ENCODE measurements around the gene ALOX5AP. TPM values are rescaled to one million over a fixed set of nuclear protein-coding genes. Genes with fewer than 3 reads are reported as not detected.

ALOX5AP gene
- total and polyA plus RNA-seq, 9 of the 15 experiments (the other 6 are each of a cell fraction or from before 2014, with no cell fraction given) = 0.31 TPM; not detected in 8

- intact Hi-C loops (cut with micrococcal nuclease) = no loop called here
- ChIA-PET POLR2A (interaction anchor here (0.6 kb wide), 1 partner anchor 80 kb away, joined by 3 read pairs; no protein-coding TSS in a partner anchor), CTCF (ENCODE audit: low intra/inter-chr PET ratio) (no interaction called here)
- no TSS peak for BruUV-seq (replicated peaks)
- Histone ChIP-seq H3K36me3 (ENCODE audit: control insufficient read depth, insufficient read depth, low read length) (no peaks in the 10 kb centered on the region), H2AFZ (ENCODE audit: low read depth, low read length) (no peak overlapping the region), H3K4me1 (replicated peaks in 1 of 2; ENCODE audit: control insufficient read depth in 2 of 2, insufficient read depth in 2 of 2, low read length in 2 of 2) (peaks cover 0 to 4% of the 10 kb centered on the region in 2 experiments; a peak in 3 of 5 replicates), H3K27me3 (ENCODE audit: control insufficient read depth in 2 of 2, insufficient read depth in 2 of 2, low read length in 2 of 2) (peaks cover 4 to 22% of the 10 kb centered on the region in 2 experiments; a peak in 4 of 5 replicates), H4K20me1 (replicated peaks; ENCODE audit: control insufficient read depth, insufficient read depth, low read length) (no peaks in the 10 kb centered on the region), H3K79me2 (ENCODE audit: control insufficient read depth, insufficient read depth, low read length) (no peaks in the 10 kb centered on the region), H3K4me3 (no peak overlapping the region), H3K9me1 (ENCODE audit: control insufficient read depth, insufficient read depth, low read length) (no peaks in the 10 kb centered on the region), H3K9ac (ENCODE audit: insufficient read depth in 1 of 2, low read depth in 2 of 2, low read length in 2 of 2) (no peak overlapping the region), H3K4me2 (ENCODE audit: insufficient read depth, low read length) (no peak overlapping the region), H3K27ac (ENCODE audit: extremely low read depth, low read depth, low read length) (no peak overlapping the region), H3K9me3 (replicated peaks; ENCODE audit: control insufficient read depth, insufficient read depth, low read depth, low read length) (no peaks in the 10 kb centered on the region)
- WGBS (ENCODE audit: insufficient coverage, low coverage, missing lambda C conversion rate) = 29% methylated on average over 1 of the region's 1 CpG
- TF ChIP-seq ZNF407 (IDR thresholded peaks at IDR 0.05; ENCODE audit: low read depth) = no peak
- no peak for TF ChIP-seq AFF1 (IDR thresholded peaks at IDR 0.05; ENCODE audit: low read depth in 1 of 2, partially characterized antibody in 2 of 2)
- no peak for TF ChIP-seq NONO (IDR thresholded peaks at IDR 0.05; ENCODE audit: low read depth in 2 of 2, low read length in 1 of 2)
- TF ChIP-seq ZNF277 (CRISPR knock-in tag; IDR thresholded peaks at IDR 0.05; ENCODE audit: borderline replicate concordance) = no peak
- TF ChIP-seq GABPB1 (CRISPR knock-in tag; IDR thresholded peaks at IDR 0.05) = no peak
- no peak for FAIRE-seq
- no peak for ATAC-seq
- DNase-seq (ENCODE audit: extremely low read depth in 1 of 4, low spot score in 3 of 4) = no peak
- in situ Hi-C loops (cut with MboI) = no loop called here
These were observed 43.2 kb upstream of the ALOX5AP start for GRCh38 chr13:30692113-30692512.

Measured in K562 (cell line).